GM18511 (cell line): ENCODE measurements around the gene NALCN.

Experiments
- ATAC-seq: cut with Tn5 transposase; IDR thresholded peaks from one replicate; pipeline ENCODE4 v1.9.1; 2021; ENCODE audit warnings: mild to moderate bottlenecking, moderate library complexity; ENCODE audit not compliant: unreplicated experiment

NALCN gene

DNA sequence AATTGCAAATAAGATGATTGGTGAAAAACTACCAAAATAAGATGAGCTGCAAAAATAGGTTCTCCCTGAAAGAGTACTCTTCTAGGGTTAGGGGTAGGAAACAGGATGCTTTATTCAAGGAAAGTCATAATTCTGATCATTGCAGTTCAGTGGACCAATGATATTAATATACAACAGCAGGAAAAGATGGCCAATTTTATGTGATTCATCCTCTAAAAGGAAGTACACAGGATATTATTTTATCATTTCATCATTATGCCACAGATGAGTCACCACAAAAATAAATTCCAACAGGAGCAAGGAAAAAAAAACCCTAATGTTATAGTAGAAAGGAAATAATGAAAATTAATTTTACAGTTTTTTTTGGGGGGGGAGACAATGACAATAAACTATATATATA is 205.0 kb downstream of the NALCN start:
- no peak for ATAC-seq

DNA sequence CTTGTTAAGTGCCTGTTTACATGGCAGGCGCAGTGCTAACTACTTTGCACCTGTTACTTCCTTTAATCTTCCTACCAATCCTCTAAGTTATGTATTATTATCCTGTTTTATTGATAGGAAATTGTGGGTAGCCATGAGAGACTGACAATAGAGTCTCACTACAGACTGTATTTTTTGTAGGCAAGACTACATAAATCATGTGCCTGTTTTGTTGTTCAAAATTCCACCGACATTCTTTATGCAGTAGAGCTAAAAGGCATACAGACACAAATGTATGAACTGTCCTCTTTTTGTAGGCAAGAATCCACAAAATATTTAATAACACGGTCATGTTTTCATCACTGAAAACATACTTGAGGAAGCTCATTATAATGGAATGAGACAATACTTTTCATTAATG is 205.5 kb downstream of the NALCN start:
- ATAC-seq, result no peak

GRCh38 chr13:101209206-101209893 is 207.0 kb downstream of the NALCN start:
- ATAC-seq, result no peak

- ATAC-seq, result peak; percentile 68
These were observed 210.9 kb downstream of the NALCN start for GRCh38 chr13:101205408-101205807.

- no peak for ATAC-seq
These were observed 211.9 kb downstream of the NALCN start for GRCh38 chr13:101204270-101205020.

DNA sequence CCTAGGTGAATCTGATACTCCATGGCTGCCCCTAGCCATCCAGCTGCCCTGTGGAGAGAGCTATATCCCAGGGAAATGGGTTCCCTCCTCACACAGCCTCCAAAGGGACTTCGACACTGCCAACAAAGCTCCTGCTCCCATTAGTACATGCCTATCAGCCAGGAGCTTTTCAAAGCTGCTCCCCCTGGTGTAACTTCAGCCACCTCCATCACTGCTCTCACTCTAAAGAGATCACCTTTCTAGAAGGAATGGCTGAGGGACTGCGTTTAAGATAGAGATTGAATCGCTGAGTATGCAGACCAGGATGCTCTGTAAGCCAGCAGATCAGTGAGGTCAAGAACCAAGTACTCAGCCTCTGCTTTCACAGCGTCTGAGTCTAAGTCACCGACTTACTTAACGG is 213.7 kb downstream of the NALCN start:
- ATAC-seq, result no peak

DNA sequence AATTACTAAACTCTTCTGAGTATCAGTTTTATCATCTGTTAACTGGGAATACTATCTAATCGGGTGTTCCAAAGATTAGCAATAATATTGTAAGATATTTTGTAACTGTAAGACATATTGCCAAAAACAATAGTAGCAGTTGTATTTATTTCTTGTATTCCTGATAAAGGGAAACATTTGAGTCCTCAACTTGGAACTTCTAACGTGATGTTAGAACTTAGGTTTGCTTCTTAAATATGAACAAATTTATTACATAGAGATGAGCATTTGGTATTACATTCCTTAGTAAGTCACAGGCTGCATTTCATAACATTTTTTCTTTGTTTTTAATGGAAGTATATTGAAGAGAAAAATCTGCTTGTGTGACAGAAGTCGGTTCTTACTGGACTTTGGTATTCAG is 225.3 kb downstream of the NALCN start:
- ATAC-seq, result no peak

GRCh38 chr13:101190337-101190736 is 226.0 kb downstream of the NALCN start:
- no peak for ATAC-seq

DNA sequence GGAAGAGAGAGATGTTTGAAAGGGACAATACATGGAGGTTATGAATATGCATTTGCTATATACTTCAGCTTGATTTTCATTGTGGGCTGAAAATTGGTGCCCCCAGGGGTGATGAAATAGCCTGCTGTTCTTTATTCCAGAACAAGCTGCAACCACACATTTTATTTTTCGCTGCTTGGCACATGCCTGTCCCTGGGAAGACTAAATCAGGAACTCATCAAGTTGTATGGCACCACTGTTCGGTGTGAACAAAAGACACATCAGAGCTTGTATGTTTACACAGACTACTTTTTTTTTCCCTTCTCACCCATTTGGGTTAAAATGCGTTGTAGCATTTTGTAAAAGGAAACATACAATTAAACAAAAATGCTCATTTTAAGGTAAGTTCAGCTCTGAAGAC is 230.7 kb downstream of the NALCN start:
- ATAC-seq, result no peak

- no peak for ATAC-seq
These were observed 235.1 kb downstream of the NALCN start for GRCh38 chr13:101181076-101181685.

- ATAC-seq, result no peak
These were observed 237.3 kb downstream of the NALCN start for GRCh38 chr13:101179021-101179420.

GRCh38 chr13:101178406-101178805 is 237.9 kb downstream of the NALCN start:
- ATAC-seq, result no peak

DNA sequence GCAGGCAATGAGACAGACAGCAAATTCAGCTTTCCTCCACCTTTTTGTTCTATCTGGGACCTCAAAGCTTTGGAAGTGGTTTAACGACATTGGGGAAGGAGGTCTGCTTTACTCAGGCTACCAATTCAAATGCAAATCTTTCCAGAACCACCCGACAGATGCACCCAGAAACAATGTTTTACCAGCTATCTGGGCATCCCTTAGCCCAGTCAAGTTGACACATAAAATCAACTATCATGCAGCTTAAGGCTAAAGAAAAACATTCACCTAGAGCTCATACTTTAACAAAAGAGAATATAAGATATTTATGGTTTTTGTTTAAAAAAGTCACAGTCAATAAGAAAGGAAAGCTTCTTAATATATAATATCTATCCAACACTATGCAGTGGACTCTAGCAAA is 246.0 kb downstream of the NALCN start:
- ATAC-seq, result no peak

GRCh38 chr13:101157261-101157660 is 259.0 kb downstream of the NALCN start:
- no peak for ATAC-seq

DNA sequence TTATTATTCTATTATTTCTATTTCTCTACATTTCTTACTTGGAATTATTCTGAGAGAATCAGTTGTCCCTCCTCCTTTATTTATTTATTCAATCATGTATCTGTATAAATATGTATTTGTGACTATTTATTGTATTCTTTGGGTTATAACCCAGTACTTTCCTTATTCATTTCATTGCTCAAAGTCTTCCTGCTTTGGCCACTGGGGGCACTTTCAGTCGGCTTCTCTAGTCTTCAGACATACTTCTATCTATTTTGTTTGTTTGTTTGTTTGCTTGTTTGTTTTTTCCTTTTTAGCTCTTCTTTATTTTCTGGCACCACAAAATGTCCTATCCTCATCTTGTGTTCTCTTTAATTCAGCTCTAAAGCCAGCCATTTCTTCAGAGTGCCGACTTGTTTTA is 260.4 kb downstream of the NALCN start:
- no peak for ATAC-seq

DNA sequence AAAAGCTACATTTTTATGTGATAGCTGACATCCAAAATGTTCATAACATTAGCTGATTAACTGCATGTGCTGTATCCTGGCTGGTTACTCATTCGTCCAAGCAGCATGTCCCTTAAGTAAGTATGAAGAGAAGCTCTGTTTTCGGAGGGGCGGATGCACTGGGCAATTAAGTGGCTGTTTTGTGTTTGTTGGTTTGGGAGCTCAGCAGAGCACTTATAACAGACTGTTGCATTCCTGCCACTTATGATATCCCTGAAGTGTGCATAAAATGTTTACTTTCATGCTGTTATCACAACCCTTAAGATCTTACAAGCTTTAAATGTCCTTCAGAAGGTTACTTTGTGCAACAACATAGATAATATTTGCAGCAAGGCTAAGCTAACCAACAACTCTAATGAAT is 264.1 kb downstream of the NALCN start:
- ATAC-seq, result no peak

DNA sequence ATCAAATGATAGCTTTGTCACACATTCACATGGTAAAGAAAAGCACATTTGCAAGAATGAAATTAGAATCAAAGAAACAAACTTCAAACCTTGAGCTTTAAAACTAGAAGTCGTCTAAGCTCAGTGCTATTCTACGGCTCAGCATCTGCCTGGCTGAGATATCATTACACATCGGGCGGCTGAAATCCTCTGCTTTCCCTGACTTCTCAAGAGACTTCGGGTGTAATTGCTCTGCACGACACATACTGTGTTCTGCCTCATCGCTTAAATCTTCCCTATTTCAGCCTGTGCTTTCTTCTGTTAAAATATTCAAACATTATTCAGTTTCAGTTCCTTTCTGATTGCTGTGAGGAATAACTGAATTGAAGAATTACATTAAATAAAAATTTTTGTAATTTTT is 265.3 kb downstream of the NALCN start:
- ATAC-seq, result no peak

DNA sequence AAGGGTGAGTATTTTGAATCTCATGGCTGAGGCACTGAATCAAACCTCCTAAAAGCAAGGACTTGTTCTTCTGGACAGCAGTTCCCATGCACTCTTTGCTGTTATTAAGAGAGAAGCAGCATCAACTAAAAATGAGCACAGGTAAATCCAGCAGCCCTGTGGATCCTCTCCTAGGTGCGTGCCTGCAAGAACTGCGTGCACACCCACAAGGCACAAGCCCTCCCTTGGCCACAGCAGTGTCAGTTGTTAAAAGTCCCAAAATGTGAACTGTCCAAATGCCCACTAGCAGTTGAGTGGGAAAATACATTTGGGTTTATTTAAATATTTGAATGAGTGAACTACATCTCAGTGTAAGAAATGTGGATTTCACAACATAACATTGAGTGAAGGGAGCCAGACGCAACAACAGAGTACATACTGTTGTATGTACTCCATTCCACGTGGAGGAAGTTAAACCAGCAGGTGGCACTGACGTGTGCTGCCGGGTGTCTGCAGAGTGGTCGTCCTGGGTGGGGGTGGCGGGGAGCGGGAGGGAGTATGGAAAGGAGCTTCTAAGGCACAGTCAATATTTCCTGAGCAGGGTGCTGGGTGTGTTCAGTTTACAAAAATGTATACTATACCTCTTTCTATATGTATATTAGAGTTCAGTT is 266.4 kb downstream of the NALCN start:
- ATAC-seq, result no peak

- ATAC-seq, result no peak
These were observed 270.0 kb downstream of the NALCN start for GRCh38 chr13:101146101-101146898.

- peak; percentile 90 for ATAC-seq
These were observed 271.4 kb downstream of the NALCN start for GRCh38 chr13:101144808-101145419.
